ENCODE results near the gene TMEM255B. TPM values are rescaled to one million over a fixed set of nuclear protein-coding genes. Genes with fewer than 3 reads are reported as not detected.

The TMEM255B gene
- total RNA-seq, 1 donor from 2014 or later: 0.89 TPM

DNA sequence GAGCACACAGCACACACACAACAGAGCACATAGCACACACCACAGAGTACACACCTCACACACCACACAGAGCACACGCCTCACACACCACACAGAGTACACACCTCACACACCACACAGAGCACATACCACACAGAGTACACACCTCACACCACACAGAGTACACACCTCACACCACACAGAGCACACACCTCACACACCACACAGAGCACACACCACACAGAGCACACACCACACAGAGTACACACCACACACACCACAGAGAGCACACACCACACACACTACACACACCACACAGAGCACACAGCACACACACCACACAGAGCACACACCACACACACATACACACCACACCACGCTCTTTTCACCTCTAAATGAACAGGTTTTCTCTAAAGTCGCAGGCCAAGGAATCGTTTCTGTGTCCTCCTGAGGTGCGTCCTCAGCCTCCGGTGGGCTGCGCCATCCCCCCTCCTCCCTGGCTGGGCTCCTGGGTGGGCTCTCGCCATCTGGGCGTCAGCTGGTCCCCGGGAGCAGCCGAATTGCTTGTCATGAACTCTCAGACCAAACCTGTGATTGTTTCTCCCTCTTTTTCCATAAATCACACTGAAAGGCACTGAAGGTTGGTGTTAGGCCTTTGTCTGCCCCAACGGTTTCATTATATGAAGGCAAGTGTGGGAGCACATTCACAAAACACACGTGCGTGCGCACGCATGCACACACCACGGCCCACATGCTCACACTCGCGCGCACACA lies 37.4 kb downstream of the TMEM255B start:
- Mint-ChIP-seq H3K36me3 (ENCODE audit: unreplicated experiment) (no peaks in the 10 kb centered on the region), H3K4me1 (ENCODE audit: unreplicated experiment) (no peaks in the 10 kb centered on the region), H3K27me3 (ENCODE audit: unreplicated experiment) (peaks cover 9% of the 10 kb centered on the region), H3K9me3 (ENCODE audit: unreplicated experiment) (no peaks in the 10 kb centered on the region), H3K27ac (ENCODE audit: unreplicated experiment) (no peak overlapping the region), H3K4me3 (ENCODE audit: unreplicated experiment) (no peak overlapping the region)
- DNase-seq (ENCODE audit: extremely low spot score, unreplicated experiment): no peak
- TF ChIP-seq, protein P1, sequence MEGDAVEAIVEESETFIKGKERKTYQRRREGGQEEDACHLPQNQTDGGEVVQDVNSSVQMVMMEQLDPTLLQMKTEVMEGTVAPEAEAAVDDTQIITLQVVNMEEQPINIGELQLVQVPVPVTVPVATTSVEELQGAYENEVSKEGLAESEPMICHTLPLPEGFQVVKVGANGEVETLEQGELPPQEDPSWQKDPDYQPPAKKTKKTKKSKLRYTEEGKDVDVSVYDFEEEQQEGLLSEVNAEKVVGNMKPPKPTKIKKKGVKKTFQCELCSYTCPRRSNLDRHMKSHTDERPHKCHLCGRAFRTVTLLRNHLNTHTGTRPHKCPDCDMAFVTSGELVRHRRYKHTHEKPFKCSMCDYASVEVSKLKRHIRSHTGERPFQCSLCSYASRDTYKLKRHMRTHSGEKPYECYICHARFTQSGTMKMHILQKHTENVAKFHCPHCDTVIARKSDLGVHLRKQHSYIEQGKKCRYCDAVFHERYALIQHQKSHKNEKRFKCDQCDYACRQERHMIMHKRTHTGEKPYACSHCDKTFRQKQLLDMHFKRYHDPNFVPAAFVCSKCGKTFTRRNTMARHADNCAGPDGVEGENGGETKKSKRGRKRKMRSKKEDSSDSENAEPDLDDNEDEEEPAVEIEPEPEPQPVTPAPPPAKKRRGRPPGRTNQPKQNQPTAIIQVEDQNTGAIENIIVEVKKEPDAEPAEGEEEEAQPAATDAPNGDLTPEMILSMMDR (IDR thresholded peaks at IDR 0.05): no peak

DNA sequence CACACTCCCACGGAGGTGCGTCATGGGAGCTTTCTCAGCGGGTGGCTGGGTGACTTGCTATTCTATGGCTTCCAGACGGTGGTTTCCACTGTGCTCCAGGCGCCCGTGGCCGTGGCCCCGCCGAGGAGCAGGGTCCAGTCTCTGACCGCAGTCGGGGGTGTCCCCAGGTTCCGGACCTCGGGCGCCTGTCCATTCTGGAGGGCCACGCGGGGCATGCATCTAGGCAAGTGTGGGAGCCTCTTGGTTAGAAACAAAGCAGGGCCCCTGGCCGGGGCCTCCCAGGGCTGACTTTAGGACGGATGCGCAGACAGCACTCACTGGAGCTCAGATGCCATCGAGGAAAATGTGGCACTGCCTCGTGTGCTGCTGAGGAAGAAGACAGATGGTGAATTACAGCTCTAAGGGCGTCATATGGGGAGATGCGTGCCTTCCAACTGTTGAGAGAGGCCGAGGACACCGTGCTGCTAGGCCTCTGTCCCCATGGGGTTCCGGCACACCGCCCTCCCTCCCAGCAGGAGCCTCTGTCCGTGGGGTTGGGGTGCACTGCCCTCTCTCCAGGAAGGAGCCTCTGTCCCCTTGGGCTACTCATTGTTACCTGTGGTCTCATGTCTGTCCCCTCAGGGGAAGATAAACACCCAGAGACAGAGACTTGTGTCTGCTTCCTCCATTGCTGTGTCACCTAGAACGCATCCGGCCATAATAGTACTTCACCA lies 38.1 kb downstream of the TMEM255B start:
- Mint-ChIP-seq H3K27me3 (ENCODE audit: unreplicated experiment) (peaks cover 9% of the 10 kb centered on the region), H3K4me1 (ENCODE audit: unreplicated experiment) (peaks cover 1% of the 10 kb centered on the region), H3K27ac (ENCODE audit: unreplicated experiment) (no peak overlapping the region), H3K4me3 (ENCODE audit: unreplicated experiment) (no peak overlapping the region), H3K9me3 (ENCODE audit: unreplicated experiment) (no peaks in the 10 kb centered on the region), H3K36me3 (ENCODE audit: unreplicated experiment) (no peaks in the 10 kb centered on the region)
- no peak for DNase-seq (ENCODE audit: extremely low spot score, unreplicated experiment)
- TF ChIP-seq, protein P1 (IDR thresholded peaks at IDR 0.05): no peak

DNA sequence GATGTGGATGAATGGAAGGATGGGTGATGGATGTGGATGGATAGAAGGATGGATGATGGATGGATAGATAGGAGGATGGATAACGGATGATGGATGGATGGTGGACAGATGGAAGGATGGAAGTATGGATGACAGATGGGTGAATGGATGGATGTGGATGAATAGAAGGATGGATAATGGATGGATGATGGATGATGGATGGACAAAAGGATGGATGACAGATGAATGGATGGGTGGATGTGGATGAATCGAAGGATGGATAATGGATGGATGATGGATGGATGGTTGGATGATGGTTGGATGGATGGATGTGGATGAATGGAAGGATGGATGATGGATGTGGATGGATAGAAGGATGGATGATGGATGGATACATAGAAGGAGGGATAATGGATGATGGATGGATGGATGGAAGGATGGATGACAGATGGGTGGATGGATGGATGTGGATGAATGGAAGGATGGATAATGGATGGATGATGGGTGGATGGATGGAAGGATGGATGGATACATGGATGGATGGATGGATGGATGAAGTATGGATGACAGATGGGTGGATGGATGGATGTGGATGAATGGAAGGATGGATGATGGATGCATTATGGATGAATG lies 39.3 kb downstream of the TMEM255B start:
- no peaks in the 10 kb centered on the region for H3K9me3 Mint-ChIP-seq (ENCODE audit: unreplicated experiment)
- DNase-seq (ENCODE audit: extremely low spot score, unreplicated experiment): no peak
- H3K36me3 Mint-ChIP-seq (ENCODE audit: unreplicated experiment): no peaks in the 10 kb centered on the region
- TF ChIP-seq, protein P1 (IDR thresholded peaks at IDR 0.05): no peak
- H3K4me1 Mint-ChIP-seq (ENCODE audit: unreplicated experiment): peaks cover 4% of the 10 kb centered on the region
- no peak overlapping the region for H3K4me3 Mint-ChIP-seq (ENCODE audit: unreplicated experiment)
- H3K27ac Mint-ChIP-seq (ENCODE audit: unreplicated experiment): no peak overlapping the region
- H3K27me3 Mint-ChIP-seq (ENCODE audit: unreplicated experiment): peaks cover under 1% of the 10 kb centered on the region

DNA sequence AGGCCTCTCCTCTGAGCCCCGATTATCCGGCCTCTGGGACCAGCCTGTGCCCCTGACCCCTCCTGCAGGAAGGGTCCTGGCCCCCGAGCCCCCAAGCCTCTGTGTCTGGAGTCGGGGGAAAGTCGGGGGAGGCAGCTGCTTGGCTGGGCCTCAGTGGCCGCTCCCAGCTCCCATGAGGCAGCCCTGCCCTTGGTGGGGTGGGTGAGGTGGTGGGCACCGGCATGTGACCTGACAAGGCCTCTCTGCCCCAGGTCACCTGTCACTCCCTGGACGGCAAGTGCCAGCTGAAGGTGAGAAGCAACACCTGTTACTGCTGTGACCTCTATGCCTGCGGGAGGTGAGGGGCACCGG lies 41.5 kb downstream of the TMEM255B start:
- Mint-ChIP-seq H3K4me1 (ENCODE audit: unreplicated experiment) (peaks cover 4% of the 10 kb centered on the region), H3K36me3 (ENCODE audit: unreplicated experiment) (no peaks in the 10 kb centered on the region), H3K27ac (ENCODE audit: unreplicated experiment) (no peak overlapping the region), H3K4me3 (ENCODE audit: unreplicated experiment) (no peak overlapping the region), H3K9me3 (ENCODE audit: unreplicated experiment) (no peaks in the 10 kb centered on the region), H3K27me3 (ENCODE audit: unreplicated experiment) (no peaks in the 10 kb centered on the region)
- DNase-seq (ENCODE audit: extremely low spot score, unreplicated experiment): no peak
- TF ChIP-seq, protein P1 (IDR thresholded peaks at IDR 0.05): no peak
